ENCODE data around the gene ANO3. TPM values are rescaled to one million over a fixed set of nuclear protein-coding genes. Genes with fewer than 3 reads are reported as not detected.

Gene ANO3
- total and polyA plus RNA-seq, 4 donors, result under 0.01 to 2.0 (median 0.40) TPM

- 80% methylated on average over 3 of the region's 3 CpGs for WGBS
These were observed 148.1 kb downstream of the ANO3 start for GRCh38 chr11:26480041-26480440.

DNA sequence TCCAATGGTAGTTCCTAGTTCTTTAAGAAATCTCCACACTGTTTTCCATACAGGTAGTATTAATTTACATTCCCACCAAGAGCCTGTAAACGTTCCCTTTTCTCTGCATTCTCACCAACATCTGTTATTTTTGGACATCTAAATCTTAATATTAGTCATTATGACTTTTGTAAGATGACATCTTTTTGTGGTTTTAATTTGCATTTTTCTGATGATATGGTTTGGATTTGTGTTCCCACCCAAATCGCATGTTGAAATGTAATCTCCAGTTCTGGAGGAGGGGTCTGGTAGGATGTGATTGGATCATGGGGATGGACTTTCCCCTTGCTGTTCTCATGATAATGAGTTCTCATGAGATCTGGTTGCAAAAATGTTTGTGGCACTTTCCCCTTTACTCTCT lies 151.2 kb downstream of the ANO3 start:
- Histone ChIP-seq H3K27ac (ENCODE audit: low read depth in 1 of 2, low read length in 2 of 2) (no peak overlapping the region), H3K36me3 (ENCODE audit: control insufficient read depth in 4 of 4, insufficient read depth in 3 of 4, low read depth in 1 of 4, low read length in 3 of 4) (no peaks in the 10 kb centered on the region), H3K9ac (ENCODE audit: low read depth in 1 of 2, low read length in 2 of 2) (no peak overlapping the region), H3K4me3 (ENCODE audit: low read depth in 1 of 3, low read length in 3 of 3) (no peak overlapping the region), H3K27me3 (ENCODE audit: control insufficient read depth in 4 of 4, insufficient read depth in 4 of 4, low read length in 3 of 4) (no peaks in the 10 kb centered on the region), H3K4me1 (ENCODE audit: control insufficient read depth in 4 of 4, insufficient read depth in 4 of 4, low read length in 3 of 4) (no peaks in the 10 kb centered on the region), H3K9me3 (ENCODE audit: control insufficient read depth in 4 of 4, low read length in 3 of 4) (no peaks in the 10 kb centered on the region)
- WGBS, result 39% methylated on average over 2 of the region's 2 CpGs
- no peak for DNase-seq (ENCODE audit: low spot score)
- TF ChIP-seq, protein P1, sequence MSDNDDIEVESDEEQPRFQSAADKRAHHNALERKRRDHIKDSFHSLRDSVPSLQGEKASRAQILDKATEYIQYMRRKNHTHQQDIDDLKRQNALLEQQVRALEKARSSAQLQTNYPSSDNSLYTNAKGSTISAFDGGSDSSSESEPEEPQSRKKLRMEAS (IDR thresholded peaks at IDR 0.05), result no peak
- no peak for TF ChIP-seq FOXA1 (IDR thresholded peaks at IDR 0.05)
- TF ChIP-seq NR2F2 (IDR thresholded peaks at IDR 0.05), result no peak
- no peak for TF ChIP-seq JUND (IDR thresholded peaks at IDR 0.05)
- TF ChIP-seq TAF1 (conservative IDR thresholded peaks at IDR 0.05), result no peak
- no peak for TF ChIP-seq RAD21 (IDR thresholded peaks at IDR 0.05)
- no peak for TF ChIP-seq RXRA (IDR thresholded peaks at IDR 0.05)
- no peak for TF ChIP-seq HNF4G (IDR thresholded peaks at IDR 0.05)
- TF ChIP-seq GABPA (IDR thresholded peaks at IDR 0.05 in 1 of 2, conservative IDR thresholded peaks at IDR 0.05 in 1 of 2), result no peak
- TF ChIP-seq, protein P2, sequence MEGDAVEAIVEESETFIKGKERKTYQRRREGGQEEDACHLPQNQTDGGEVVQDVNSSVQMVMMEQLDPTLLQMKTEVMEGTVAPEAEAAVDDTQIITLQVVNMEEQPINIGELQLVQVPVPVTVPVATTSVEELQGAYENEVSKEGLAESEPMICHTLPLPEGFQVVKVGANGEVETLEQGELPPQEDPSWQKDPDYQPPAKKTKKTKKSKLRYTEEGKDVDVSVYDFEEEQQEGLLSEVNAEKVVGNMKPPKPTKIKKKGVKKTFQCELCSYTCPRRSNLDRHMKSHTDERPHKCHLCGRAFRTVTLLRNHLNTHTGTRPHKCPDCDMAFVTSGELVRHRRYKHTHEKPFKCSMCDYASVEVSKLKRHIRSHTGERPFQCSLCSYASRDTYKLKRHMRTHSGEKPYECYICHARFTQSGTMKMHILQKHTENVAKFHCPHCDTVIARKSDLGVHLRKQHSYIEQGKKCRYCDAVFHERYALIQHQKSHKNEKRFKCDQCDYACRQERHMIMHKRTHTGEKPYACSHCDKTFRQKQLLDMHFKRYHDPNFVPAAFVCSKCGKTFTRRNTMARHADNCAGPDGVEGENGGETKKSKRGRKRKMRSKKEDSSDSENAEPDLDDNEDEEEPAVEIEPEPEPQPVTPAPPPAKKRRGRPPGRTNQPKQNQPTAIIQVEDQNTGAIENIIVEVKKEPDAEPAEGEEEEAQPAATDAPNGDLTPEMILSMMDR (IDR thresholded peaks at IDR 0.05; ENCODE audit: low read depth, low read length, missing input control), result no peak
- no peak for TF ChIP-seq ZBTB33 (IDR thresholded peaks at IDR 0.05)
- TF ChIP-seq, protein P3, sequence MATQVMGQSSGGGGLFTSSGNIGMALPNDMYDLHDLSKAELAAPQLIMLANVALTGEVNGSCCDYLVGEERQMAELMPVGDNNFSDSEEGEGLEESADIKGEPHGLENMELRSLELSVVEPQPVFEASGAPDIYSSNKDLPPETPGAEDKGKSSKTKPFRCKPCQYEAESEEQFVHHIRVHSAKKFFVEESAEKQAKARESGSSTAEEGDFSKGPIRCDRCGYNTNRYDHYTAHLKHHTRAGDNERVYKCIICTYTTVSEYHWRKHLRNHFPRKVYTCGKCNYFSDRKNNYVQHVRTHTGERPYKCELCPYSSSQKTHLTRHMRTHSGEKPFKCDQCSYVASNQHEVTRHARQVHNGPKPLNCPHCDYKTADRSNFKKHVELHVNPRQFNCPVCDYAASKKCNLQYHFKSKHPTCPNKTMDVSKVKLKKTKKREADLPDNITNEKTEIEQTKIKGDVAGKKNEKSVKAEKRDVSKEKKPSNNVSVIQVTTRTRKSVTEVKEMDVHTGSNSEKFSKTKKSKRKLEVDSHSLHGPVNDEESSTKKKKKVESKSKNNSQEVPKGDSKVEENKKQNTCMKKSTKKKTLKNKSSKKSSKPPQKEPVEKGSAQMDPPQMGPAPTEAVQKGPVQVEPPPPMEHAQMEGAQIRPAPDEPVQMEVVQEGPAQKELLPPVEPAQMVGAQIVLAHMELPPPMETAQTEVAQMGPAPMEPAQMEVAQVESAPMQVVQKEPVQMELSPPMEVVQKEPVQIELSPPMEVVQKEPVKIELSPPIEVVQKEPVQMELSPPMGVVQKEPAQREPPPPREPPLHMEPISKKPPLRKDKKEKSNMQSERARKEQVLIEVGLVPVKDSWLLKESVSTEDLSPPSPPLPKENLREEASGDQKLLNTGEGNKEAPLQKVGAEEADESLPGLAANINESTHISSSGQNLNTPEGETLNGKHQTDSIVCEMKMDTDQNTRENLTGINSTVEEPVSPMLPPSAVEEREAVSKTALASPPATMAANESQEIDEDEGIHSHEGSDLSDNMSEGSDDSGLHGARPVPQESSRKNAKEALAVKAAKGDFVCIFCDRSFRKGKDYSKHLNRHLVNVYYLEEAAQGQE (IDR thresholded peaks at IDR 0.05), result no peak
- no peak for TF ChIP-seq HNF4A (conservative IDR thresholded peaks at IDR 0.05)
- TF ChIP-seq, protein P4, sequence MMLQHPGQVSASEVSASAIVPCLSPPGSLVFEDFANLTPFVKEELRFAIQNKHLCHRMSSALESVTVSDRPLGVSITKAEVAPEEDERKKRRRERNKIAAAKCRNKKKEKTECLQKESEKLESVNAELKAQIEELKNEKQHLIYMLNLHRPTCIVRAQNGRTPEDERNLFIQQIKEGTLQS (IDR thresholded peaks at IDR 0.05), result no peak
- no peak for TF ChIP-seq FOXA2 (IDR thresholded peaks at IDR 0.05)
- TF ChIP-seq SP1 (IDR thresholded peaks at IDR 0.05), result no peak

More at GRCh38 chr11:26480041-26480440, 148.1 kb downstream of the ANO3 start:
- no peak overlapping the region for H3K9ac ChIP-seq (ENCODE audit: low read depth in 1 of 2, low read length in 2 of 2)
- TF ChIP-seq JUND (IDR thresholded peaks at IDR 0.05) (no peak), RXRA (IDR thresholded peaks at IDR 0.05) (no peak), TAF1 (conservative IDR thresholded peaks at IDR 0.05) (no peak), NR2F2 (IDR thresholded peaks at IDR 0.05) (no peak), SP1 (IDR thresholded peaks at IDR 0.05) (no peak), GABPA (IDR thresholded peaks at IDR 0.05 in 1 of 2, conservative IDR thresholded peaks at IDR 0.05 in 1 of 2) (no peak), YY1 (IDR thresholded peaks at IDR 0.05) (no peak), HNF4A (conservative IDR thresholded peaks at IDR 0.05) (no peak)
- TF ChIP-seq, protein P1 (IDR thresholded peaks at IDR 0.05), result no peak
- TF ChIP-seq, protein P3 (IDR thresholded peaks at IDR 0.05), result no peak
- TF ChIP-seq, protein P4 (IDR thresholded peaks at IDR 0.05), result no peak
- no peak for DNase-seq (ENCODE audit: low spot score)
- H3K27ac ChIP-seq (ENCODE audit: low read depth in 1 of 2, low read length in 2 of 2), result no peak overlapping the region
- no peaks in the 10 kb centered on the region for H3K36me3 ChIP-seq (ENCODE audit: control insufficient read depth in 4 of 4, insufficient read depth in 3 of 4, low read depth in 1 of 4, low read length in 3 of 4)
- H3K4me1 ChIP-seq (ENCODE audit: control insufficient read depth in 4 of 4, insufficient read depth in 4 of 4, low read length in 3 of 4), result no peaks in the 10 kb centered on the region
- no peaks in the 10 kb centered on the region for H3K9me3 ChIP-seq (ENCODE audit: control insufficient read depth in 4 of 4, low read length in 3 of 4)
- H3K27me3 ChIP-seq (ENCODE audit: control insufficient read depth in 4 of 4, insufficient read depth in 4 of 4, low read length in 3 of 4), result no peaks in the 10 kb centered on the region
- H3K4me3 ChIP-seq (ENCODE audit: low read depth in 1 of 3, low read length in 3 of 3), result no peak overlapping the region
